GM18505 (cell line): ENCODE data around the gene NSF.
"Not testable (repeated sequence)": the region's sequence is repeated elsewhere in the genome, so short reads cannot be mapped to it uniquely, and the experiment has no call there.

Experiments used
- ATAC-seq: cut with Tn5 transposase; IDR thresholded peaks from one replicate; pipeline ENCODE4 v1.9.1; 2021; ENCODE audit not compliant: unreplicated experiment
- POLR2A ChIP-seq: IDR thresholded peaks from 4 replicates; pipeline ENCODE4 v1.6.1; 2011; ENCODE audit warnings: borderline replicate concordance; ENCODE audit not compliant: insufficient read depth, insufficient read length; ENCODE audit errors: extremely low read depth

NSF gene

DNA sequence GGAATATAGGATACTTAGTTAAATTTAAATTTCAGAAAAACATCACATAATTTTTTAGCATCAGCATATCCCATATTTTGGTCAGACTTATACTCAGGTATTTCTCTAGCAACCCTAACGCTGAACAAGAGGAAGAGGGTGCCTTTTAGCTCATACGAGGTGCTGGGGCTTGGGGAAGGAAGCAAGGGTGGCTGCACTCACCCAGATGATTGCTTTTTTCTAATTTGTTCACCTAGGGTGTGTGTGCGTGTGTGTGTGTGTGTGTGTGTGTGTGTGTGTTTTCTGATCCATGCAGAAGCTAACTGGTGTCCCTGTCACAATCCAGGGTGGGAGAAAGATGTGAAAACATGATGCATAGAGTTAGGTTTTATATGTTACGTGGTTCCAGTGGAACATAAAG lies 146.9 kb downstream of the NSF start:
- no peak for TF ChIP-seq POLR2A
- no peak for ATAC-seq

DNA sequence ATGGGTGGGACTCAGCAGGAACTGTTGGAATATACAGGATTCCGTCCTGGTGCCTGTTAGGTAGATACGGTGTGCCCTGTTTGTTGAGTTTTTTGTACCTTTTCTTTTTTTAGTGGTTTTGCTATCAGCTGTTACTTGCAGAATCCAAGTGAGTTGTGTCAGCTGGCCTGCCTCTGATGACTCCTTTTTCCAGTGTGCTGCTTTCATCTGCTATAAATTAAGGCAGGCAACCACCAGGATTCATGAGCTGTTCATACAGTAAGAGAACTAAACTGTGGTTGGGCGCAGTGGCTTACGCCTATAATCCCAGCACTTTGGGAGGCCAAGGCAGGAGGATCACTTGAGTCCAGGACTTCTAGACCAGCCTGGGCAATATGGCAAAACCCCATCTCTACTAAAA lies 148.1 kb downstream of the NSF start:
- TF ChIP-seq POLR2A = no peak

DNA sequence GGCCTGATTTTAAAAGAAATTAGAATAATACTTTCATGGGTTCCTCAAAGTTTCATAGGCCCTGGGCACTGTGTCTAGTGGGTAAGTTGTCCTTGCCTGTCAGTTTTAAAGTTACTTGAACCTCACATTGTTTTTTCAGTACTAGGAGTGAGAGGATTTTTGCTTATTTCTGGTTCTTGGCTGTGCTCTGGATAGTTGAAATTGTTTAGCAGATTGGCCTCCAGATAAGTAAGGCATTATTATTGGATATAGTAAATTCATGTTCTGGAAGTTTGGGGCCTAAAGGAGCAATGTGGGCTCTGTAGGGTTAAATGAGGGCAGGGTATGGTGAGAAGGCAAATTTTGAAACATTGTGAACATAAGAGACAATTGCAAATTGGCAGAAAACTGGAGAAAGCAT lies 149.5 kb downstream of the NSF start:
- TF ChIP-seq POLR2A = no peak

More for the DNA sequence above, 148.1 kb downstream of the NSF start:
- no peak for ATAC-seq

DNA sequence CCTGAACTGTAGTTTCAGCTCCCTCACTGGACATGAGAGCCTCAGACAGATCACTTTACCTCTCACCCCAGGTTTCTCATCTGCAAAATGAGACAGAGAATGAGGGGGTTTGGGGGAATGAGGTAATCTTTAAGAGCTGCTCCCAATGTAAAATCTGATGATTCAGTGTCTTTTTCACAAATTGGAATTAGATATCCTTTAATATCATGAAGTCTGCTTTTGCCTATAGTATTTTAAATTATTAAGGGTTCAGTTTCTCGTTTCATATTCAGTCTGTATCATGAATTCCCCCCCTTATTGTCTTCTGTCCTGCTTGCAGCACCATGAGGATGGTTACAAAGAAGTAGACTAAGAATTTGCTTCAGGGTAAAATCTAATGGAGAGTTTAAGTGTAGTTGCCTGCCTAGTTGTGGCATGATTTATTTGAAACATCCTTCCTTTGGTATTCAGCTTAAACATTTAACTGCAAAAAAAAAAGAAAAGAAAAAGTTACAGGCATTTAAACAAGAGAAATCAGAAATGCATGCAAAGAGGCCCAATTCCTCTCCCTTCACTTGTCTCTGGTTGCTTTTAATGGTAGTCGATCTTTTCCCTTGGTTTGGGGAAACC lies 150.8 kb downstream of the NSF start:
- no peak for TF ChIP-seq POLR2A
- ATAC-seq = no peak

More for the DNA sequence above, 149.5 kb downstream of the NSF start:
- no peak for ATAC-seq

DNA sequence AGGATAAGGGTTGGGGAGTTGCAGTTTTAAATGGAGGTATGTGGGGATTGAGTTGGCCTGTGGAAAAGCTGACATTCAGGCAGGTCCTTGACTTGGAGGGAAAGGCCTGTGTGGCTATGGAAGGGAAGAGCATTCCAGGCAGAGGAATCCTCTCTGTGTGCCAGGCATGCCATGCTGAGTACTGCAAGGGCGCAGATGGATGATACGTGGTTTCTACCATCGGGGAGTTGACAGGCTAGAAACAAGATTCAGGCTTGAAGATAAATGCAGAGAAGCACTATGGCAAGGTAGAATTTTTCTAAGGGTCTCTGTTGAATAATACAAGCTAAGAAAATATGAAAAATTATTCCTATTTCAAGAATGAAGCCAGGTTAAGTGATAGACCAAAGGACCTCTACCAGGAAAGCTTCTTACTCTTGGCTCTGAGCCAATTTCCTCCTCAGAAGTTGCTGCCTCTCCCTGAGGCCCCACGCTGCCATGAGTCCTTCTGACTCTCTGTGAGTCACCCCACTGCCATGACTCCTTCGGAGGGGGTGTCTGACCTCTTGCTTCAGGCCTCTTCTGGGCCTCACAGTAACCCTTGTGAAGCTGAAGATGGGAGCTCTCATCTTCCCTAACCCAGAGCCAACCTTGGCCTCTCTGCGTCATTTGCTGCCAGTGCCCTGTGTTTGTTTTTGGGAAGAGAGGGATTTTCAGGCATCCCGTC lies 152.2 kb downstream of the NSF start:
- ATAC-seq = no peak
- TF ChIP-seq POLR2A = no peak

DNA sequence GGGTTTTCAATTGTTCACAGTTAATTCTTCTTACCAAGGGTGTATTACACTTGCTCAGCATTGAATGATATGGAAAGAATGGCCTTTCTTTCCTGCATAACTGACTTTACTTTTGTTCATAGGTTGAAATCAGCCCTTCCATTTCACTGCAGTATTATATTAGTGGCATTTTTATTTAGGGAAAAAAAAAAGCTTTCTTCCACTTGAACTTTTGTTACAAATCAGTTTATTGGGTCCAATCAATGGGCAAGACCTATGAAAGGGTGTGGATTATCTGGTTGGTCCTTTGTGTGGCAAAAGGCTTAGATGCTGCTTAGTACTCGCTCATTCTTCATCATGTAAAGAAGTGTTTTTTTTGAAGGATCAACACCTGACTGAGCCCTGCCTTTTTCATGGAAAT lies 154.0 kb downstream of the NSF start:
- no peak for ATAC-seq
- TF ChIP-seq POLR2A = no peak

DNA sequence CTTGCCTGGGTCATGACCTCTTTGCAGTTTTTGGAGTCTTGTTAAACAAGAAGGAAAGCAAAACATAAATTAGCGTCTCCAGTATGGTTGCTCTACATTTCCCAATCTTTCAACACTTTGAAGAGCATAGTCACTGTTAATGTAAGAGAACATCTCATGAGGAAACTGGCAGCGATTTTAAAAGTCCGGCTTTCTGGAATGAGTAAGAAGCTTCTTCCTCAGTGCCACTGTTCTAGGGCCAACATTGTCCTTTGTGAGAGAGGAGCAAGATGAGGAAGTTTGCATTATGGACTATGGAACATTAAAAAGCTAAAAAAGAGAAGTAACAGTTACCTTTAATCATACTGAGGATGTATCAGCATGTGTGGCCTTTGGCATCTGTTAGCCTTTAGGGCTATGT lies 154.9 kb downstream of the NSF start:
- no peak for ATAC-seq
- TF ChIP-seq POLR2A = no peak

DNA sequence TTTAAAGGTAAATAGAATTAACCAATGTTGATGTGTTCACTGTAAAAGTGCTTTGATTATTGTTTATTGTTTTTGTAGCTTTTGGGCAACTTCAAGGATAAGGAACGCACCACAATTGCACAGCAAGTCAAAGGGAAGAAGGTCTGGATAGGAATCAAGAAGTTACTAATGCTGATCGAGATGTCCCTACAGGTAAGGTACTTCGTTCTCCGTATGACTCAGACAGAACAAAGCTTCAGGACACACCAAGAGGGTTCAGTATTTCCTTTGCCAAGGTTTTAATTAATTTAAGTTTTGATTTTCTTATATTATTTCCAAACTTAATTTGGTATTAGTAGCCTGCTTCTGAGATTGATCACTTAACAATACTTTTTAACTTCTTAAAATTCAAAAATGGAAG lies 161.0 kb downstream of the NSF start:
- no peak for ATAC-seq
- TF ChIP-seq POLR2A = no peak

DNA sequence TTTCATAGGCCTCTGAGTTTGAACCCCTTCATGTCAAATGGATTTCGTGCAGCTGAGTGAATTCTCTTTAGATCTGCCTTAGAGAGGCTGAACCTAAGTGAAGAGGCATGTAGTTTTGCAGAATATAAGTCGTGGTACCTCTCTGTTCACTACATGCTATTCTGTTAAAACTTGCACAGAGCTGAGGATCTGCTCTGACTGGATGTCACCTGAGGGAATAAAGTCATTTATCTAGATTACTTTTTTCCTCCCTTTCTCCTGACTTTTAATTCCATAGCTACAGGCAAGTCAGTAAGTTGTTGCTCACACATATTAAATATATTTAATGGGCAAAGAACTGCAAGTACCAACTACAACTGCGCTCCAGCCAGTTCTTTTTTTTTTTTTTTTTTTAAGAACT lies 163.3 kb downstream of the NSF start:
- ATAC-seq = no peak
- TF ChIP-seq POLR2A = no peak

DNA sequence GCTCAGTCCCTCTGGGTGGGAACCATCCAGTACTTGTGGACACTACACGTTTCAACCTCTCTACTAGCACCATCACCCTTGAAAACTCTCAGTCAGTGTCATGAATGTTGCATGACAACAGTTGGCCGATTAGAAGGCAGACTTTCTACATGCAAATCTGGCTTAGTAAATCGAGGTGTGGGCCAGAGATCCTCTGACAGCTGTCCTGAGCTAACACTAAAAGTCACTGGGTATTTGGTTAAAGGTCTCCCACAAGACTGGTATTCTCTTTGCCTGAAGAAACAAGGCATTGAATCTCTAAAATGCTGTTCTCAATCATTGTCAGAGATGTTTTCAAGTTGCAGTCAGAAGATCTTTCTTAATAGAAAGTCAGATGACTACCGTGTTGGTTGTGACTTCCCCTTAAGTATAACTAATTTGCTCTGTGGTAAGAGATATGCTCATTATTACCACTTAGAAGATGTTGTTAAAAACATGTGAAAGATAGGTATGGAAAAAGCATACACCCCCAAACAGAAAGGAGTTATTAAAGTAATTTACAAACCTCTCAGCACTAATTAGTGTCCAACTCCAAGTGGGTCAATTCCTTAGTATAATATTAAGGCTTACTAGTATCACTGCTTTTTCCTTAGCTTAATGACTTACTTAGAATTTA lies 165.7 kb downstream of the NSF start:
- TF ChIP-seq POLR2A = no peak
- no peak for ATAC-seq

DNA sequence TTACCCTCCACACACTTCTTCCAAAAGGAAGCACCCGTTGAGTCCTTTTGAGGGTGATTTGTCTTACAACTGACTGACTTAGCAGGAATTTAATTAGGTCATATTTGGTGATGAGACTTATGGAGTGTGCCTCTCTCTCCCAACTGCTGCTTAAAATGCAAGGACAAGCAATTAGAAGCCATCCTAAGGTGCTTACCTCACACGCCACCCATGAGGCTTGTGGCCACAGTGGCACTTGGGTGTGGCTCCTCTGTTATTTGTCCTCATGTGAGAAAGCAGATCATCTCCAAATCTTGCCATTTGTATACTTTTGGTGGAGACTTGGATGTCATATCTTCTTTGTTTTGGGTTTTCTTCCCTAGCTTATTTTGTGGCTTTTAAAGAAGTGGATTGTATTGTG lies 166.4 kb downstream of the NSF start:
- no peak for ATAC-seq
- no peak for TF ChIP-seq POLR2A

DNA sequence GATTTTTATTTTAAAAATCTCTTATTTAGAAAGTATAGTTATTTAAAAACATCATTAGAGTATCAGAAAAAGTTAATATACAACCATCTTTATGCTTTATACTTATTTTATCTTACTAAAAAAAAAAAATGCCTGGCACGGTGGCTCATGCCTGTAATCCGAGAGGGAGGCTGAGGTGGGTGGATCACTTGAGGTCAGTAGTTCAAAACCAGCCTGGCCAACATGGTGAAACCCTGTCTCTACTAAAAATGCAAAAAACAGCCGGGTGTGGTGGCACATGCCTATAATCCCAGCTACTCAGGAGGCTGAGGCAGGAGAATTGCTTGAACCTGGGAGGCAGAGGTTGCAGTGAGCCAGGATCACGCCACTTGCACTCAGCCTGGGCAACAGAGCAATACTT lies 167.1 kb downstream of the NSF start:
- not testable (repeated sequence) for ATAC-seq

DNA sequence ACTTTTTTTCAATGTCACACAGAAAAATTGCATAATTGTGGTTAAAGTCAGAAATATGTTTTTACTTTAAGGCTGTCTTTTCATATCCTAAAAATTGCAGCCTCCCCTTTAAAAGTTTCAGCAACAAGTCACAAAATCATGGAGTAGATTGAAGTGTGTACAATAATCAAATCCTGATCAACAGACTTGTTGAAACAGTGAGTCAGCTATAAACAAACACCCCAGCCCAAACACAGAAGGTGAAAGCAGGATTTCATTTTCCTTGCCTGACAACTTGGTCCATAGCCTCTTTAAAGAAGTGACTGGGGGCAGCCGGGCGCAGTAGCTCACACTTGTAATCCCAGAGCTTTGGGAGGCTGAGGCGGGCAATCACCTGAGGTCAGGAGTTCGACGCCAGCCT lies 168.1 kb downstream of the NSF start:
- no peak for TF ChIP-seq POLR2A
- no peak for ATAC-seq

DNA sequence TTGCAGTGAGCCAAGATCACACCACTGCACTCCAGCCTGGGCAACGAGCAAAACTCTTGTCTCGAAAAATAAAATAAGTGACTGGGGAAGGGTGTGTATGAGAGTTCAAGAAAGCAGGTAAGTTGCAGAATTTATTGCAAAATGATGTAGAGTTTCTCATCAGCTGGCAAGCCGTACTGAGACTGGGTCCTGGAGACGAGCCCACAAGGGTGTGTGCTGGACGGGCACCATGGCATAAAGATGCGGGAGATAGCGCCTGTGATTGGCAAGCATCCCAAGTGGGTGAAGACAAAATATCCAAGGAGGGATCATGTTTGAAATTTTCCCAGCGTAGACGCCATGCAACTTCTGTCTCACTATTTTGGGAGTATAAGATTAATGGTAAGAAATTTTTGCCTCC lies 168.7 kb downstream of the NSF start:
- no peak for TF ChIP-seq POLR2A
- ATAC-seq = no peak

DNA sequence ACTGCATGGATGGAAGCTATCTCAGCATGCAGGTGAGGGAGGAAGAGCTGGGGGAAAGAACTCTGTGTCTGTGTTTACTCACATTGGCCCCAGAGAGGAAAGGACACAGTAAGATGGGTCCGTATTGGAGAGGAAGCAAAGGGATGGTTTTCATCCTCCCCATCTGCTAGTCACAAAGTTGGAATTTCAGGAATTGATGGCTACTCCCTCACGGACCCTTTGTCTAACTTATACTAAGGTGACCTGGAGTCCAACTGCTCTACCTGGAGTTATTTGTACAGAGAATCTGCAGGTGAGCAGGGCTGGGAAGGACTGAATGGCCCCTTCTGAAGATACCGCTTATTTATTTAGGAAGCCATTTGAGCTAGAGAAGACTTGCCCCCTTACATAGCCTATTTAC lies 172.9 kb downstream of the NSF start:
- TF ChIP-seq POLR2A = no peak
- ATAC-seq = no peak

DNA sequence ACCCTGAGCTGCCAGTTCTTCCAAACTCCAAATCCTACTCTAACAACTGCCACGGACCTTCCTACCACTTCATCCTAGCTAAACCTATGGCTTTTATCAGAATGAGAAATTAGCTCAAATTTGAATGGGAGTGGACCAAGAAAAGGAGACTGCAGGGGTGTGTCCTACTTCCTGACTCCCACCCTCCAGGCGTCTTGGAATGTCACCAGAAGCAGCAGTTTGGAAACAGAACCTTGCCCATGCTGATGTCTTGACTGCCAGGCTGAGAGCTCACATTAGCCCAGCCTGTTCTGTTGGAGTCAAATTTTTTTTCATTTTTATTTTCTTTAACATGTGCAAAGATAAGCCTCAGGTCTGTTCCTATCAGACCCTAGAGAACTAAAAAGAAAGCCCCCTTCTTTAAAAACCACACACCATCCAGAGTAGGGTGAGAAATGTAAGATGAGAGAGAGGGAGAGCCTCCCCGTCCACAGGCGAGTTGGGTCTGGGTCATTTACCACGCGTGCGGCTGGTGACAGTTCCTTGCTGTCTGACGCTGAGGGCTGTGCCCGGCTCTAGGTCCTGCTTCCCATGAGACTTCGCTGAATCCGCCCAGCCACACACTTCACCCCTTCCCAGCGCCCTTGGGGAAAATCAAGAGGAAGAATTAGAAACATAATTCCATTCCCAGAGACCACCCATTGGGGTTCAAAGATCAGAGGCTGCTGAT lies 173.7 kb downstream of the NSF start:
- ATAC-seq = no peak
- no peak for TF ChIP-seq POLR2A
